ENCODE measurements around the gene ACSL4.

ACSL4 gene

GRCh38 chrX:109732807-109733612 is at the start of gene ACSL4:
Gene ACSL4, minus strand, starts transcription at chrX:109733257. Its CDS starts 49,894 bp downstream, at chrX:109683363.
- Histone ChIP-seq H3K27me3 (ENCODE audit: control insufficient read depth, insufficient read depth, low read length) (peaks cover 21% of the 10 kb centered on the region; the same call in 1 of the 2 replicates), H3K4me1 (ENCODE audit: control insufficient read depth, insufficient read depth, low read length) (peaks cover 10% of the 10 kb centered on the region)

GRCh38 chrX:109777749-109778148 is 44.7 kb upstream of the ACSL4 start:
- Histone ChIP-seq H3K27ac (ENCODE audit: low read depth, low read length) (no peak overlapping the region), H3K9ac (ENCODE audit: low read length) (no peak overlapping the region), H3K9me3 (ENCODE audit: control insufficient read depth, insufficient read depth, low read depth, low read length) (no peaks in the 10 kb centered on the region), H3K4me3 (ENCODE audit: low read depth, low read length) (no peak overlapping the region), H3K36me3 (ENCODE audit: control insufficient read depth, insufficient read depth, low read length) (no peaks in the 10 kb centered on the region), H3K4me1 (ENCODE audit: control insufficient read depth, insufficient read depth, low read length) (peaks cover 6% of the 10 kb centered on the region; the same call in 1 of the 2 replicates), H3K27me3 (ENCODE audit: control insufficient read depth, insufficient read depth, low read length) (peaks cover 7% of the 10 kb centered on the region; the same call in 1 of the 2 replicates)

More at GRCh38 chrX:109732807-109733612, at the start of gene ACSL4:
- H3K36me3 ChIP-seq (ENCODE audit: control insufficient read depth, insufficient read depth, low read length) = peaks cover 8% of the 10 kb centered on the region; the same call in 1 of the 2 replicates
- peak within 1 kb of the TSS; percentile 91 for H3K9ac ChIP-seq (ENCODE audit: low read length)
- no peaks in the 10 kb centered on the region; the same call in 1 of the 2 replicates for H3K9me3 ChIP-seq (ENCODE audit: control insufficient read depth, insufficient read depth, low read depth, low read length)
- H3K27ac ChIP-seq (ENCODE audit: low read depth, low read length) = peak within 1 kb of the TSS; percentile 62; the same call in 1 of the 2 replicates
- H3K4me3 ChIP-seq (ENCODE audit: low read depth, low read length) = peak within 1 kb of the TSS; percentile 97

GRCh38 chrX:109776986-109777385 is 43.9 kb upstream of the ACSL4 start:
- Histone ChIP-seq H3K27me3 (ENCODE audit: control insufficient read depth, insufficient read depth, low read length) (peaks cover 7% of the 10 kb centered on the region; the same call in 1 of the 2 replicates), H3K36me3 (ENCODE audit: control insufficient read depth, insufficient read depth, low read length) (no peaks in the 10 kb centered on the region), H3K4me1 (ENCODE audit: control insufficient read depth, insufficient read depth, low read length) (peaks cover 6% of the 10 kb centered on the region; the same call in 1 of the 2 replicates), H3K9me3 (ENCODE audit: control insufficient read depth, insufficient read depth, low read depth, low read length) (no peaks in the 10 kb centered on the region), H3K9ac (ENCODE audit: low read length) (no peak overlapping the region), H3K27ac (ENCODE audit: low read depth, low read length) (no peak overlapping the region), H3K4me3 (ENCODE audit: low read depth, low read length) (no peak overlapping the region)

GRCh38 chrX:109776432-109776831 is 43.4 kb upstream of the ACSL4 start:
- Histone ChIP-seq H3K4me1 (ENCODE audit: control insufficient read depth, insufficient read depth, low read length) (peaks cover 6% of the 10 kb centered on the region; the same call in 1 of the 2 replicates), H3K4me3 (ENCODE audit: low read depth, low read length) (no peak overlapping the region), H3K27me3 (ENCODE audit: control insufficient read depth, insufficient read depth, low read length) (peaks cover 7% of the 10 kb centered on the region; the same call in 1 of the 2 replicates), H3K36me3 (ENCODE audit: control insufficient read depth, insufficient read depth, low read length) (no peaks in the 10 kb centered on the region), H3K9ac (ENCODE audit: low read length) (no peak overlapping the region), H3K27ac (ENCODE audit: low read depth, low read length) (no peak overlapping the region), H3K9me3 (ENCODE audit: control insufficient read depth, insufficient read depth, low read depth, low read length) (no peaks in the 10 kb centered on the region)

DNA sequence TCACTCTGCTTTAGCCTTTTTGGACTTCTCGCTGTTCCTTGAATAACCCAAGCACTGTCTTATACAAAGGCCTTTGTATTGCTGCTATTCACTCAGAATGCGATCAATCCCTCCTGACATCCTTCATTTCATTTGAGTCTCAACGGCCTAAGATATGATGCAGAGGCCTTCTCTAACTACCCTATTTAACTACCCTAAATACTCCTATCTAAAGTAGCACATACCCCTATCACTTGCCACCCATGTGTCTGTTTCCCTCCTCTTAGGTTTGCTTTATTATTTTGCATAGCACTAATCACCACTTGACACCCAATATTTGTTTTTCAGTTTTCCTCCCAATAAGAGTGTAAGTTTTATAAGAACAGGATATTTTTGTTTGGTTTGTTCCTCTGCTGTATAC is 42.3 kb upstream of the ACSL4 start:
- Histone ChIP-seq H3K9ac (ENCODE audit: low read length) (no peak overlapping the region), H3K4me1 (ENCODE audit: control insufficient read depth, insufficient read depth, low read length) (peaks cover 6% of the 10 kb centered on the region; the same call in 1 of the 2 replicates), H3K27me3 (ENCODE audit: control insufficient read depth, insufficient read depth, low read length) (peaks cover 7% of the 10 kb centered on the region; the same call in 1 of the 2 replicates), H3K4me3 (ENCODE audit: low read depth, low read length) (no peak overlapping the region), H3K36me3 (ENCODE audit: control insufficient read depth, insufficient read depth, low read length) (no peaks in the 10 kb centered on the region), H3K9me3 (ENCODE audit: control insufficient read depth, insufficient read depth, low read depth, low read length) (peaks cover 5% of the 10 kb centered on the region), H3K27ac (ENCODE audit: low read depth, low read length) (no peak overlapping the region)

DNA sequence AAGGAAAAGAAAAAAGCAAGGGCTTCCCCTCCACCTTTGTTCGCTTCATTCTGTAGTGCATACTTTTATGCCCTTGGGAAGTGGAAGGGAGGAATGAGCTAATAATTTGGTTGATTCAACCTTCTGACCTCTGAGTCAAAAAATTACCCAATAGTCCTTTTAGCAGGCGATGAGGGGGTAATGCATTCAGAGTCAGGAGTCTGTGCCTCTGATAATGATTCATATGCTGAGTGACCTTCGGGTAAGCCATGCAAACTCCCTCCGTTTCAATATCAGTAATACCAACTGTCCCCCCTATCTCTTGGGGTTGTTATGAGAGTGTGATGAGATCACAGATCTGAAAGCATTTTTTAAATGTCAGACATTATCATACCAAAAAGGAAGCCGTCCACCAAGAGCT is 41.6 kb upstream of the ACSL4 start:
- H3K4me1 ChIP-seq (ENCODE audit: control insufficient read depth, insufficient read depth, low read length) = peaks cover 6% of the 10 kb centered on the region; the same call in 1 of the 2 replicates
- no peaks in the 10 kb centered on the region for H3K36me3 ChIP-seq (ENCODE audit: control insufficient read depth, insufficient read depth, low read length)
- H3K9me3 ChIP-seq (ENCODE audit: control insufficient read depth, insufficient read depth, low read depth, low read length) = peaks cover 9% of the 10 kb centered on the region
- no peak overlapping the region for H3K27ac ChIP-seq (ENCODE audit: low read depth, low read length)
- no peak overlapping the region for H3K4me3 ChIP-seq (ENCODE audit: low read depth, low read length)
- peaks cover 7% of the 10 kb centered on the region; the same call in 1 of the 2 replicates for H3K27me3 ChIP-seq (ENCODE audit: control insufficient read depth, insufficient read depth, low read length)
- no peak overlapping the region for H3K9ac ChIP-seq (ENCODE audit: low read length)

GRCh38 chrX:109774136-109774535 is 41.1 kb upstream of the ACSL4 start:
- peaks cover 9% of the 10 kb centered on the region for H3K9me3 ChIP-seq (ENCODE audit: control insufficient read depth, insufficient read depth, low read depth, low read length)
- H3K36me3 ChIP-seq (ENCODE audit: control insufficient read depth, insufficient read depth, low read length) = no peaks in the 10 kb centered on the region
- H3K9ac ChIP-seq (ENCODE audit: low read length) = no peak overlapping the region
- peaks cover 6% of the 10 kb centered on the region; the same call in 1 of the 2 replicates for H3K4me1 ChIP-seq (ENCODE audit: control insufficient read depth, insufficient read depth, low read length)
- no peak overlapping the region for H3K27ac ChIP-seq (ENCODE audit: low read depth, low read length)
- H3K4me3 ChIP-seq (ENCODE audit: low read depth, low read length) = no peak overlapping the region
- H3K27me3 ChIP-seq (ENCODE audit: control insufficient read depth, insufficient read depth, low read length) = peaks cover 7% of the 10 kb centered on the region; the same call in 1 of the 2 replicates

GRCh38 chrX:109773374-109773773 is 40.3 kb upstream of the ACSL4 start:
- H3K27ac ChIP-seq (ENCODE audit: low read depth, low read length) = no peak overlapping the region
- no peak overlapping the region for H3K4me3 ChIP-seq (ENCODE audit: low read depth, low read length)
- H3K4me1 ChIP-seq (ENCODE audit: control insufficient read depth, insufficient read depth, low read length) = peaks cover 6% of the 10 kb centered on the region; the same call in 1 of the 2 replicates
- peaks cover 7% of the 10 kb centered on the region; the same call in 1 of the 2 replicates for H3K27me3 ChIP-seq (ENCODE audit: control insufficient read depth, insufficient read depth, low read length)
- H3K9me3 ChIP-seq (ENCODE audit: control insufficient read depth, insufficient read depth, low read depth, low read length) = peaks cover 9% of the 10 kb centered on the region
- no peaks in the 10 kb centered on the region for H3K36me3 ChIP-seq (ENCODE audit: control insufficient read depth, insufficient read depth, low read length)
- H3K9ac ChIP-seq (ENCODE audit: low read length) = no peak overlapping the region

GRCh38 chrX:109770780-109771179 is 37.7 kb upstream of the ACSL4 start:
- Histone ChIP-seq H3K9ac (ENCODE audit: low read length) (no peak overlapping the region), H3K27me3 (ENCODE audit: control insufficient read depth, insufficient read depth, low read length) (peaks cover 2% of the 10 kb centered on the region; the same call in 1 of the 2 replicates), H3K36me3 (ENCODE audit: control insufficient read depth, insufficient read depth, low read length) (no peaks in the 10 kb centered on the region), H3K9me3 (ENCODE audit: control insufficient read depth, insufficient read depth, low read depth, low read length) (peaks cover 9% of the 10 kb centered on the region), H3K27ac (ENCODE audit: low read depth, low read length) (no peak overlapping the region), H3K4me3 (ENCODE audit: low read depth, low read length) (no peak overlapping the region), H3K4me1 (ENCODE audit: control insufficient read depth, insufficient read depth, low read length) (peaks cover 6% of the 10 kb centered on the region; the same call in 1 of the 2 replicates)

DNA sequence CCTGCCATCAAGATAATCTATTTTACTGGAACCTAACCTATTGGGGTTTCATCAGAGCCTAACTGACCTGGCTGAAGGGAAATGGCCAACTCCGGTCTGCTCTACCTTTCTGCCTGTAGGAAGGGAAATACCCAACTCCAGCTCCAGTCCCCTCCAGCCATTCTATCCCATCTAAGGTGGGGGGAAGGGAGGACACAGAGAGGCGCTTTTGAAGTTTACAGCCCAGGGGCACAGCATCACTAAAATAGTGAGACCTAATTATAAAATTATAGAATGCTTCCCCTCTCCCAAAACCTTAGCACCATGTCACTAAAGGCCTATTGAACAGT is 27.8 kb upstream of the ACSL4 start:
- H3K9ac ChIP-seq (ENCODE audit: low read length) = no peak overlapping the region
- H3K4me1 ChIP-seq (ENCODE audit: control insufficient read depth, insufficient read depth, low read length) = peaks cover 19% of the 10 kb centered on the region
- H3K4me3 ChIP-seq (ENCODE audit: low read depth, low read length) = no peak overlapping the region
- no peak overlapping the region for H3K27ac ChIP-seq (ENCODE audit: low read depth, low read length)
- no peaks in the 10 kb centered on the region for H3K36me3 ChIP-seq (ENCODE audit: control insufficient read depth, insufficient read depth, low read length)
- no peaks in the 10 kb centered on the region for H3K9me3 ChIP-seq (ENCODE audit: control insufficient read depth, insufficient read depth, low read depth, low read length)
- no peaks in the 10 kb centered on the region; the same call in 1 of the 2 replicates for H3K27me3 ChIP-seq (ENCODE audit: control insufficient read depth, insufficient read depth, low read length)
